Left lung (tissue), 14 donors: ENCODE measurements around the gene CAMK2D. TPM values are rescaled to one million over a fixed set of nuclear protein-coding genes. Genes with fewer than 3 reads are reported as not detected.
A peak's percentile ranks its signal among the peaks of the same experiment; 100 is the strongest.

Experiments
- ATAC-seq: fragments of 200-7000 bp; cut with Tn5 transposase; one replicate; pipeline ENCODE4 v1.9.1; 2020; ENCODE audit warnings: moderate library complexity
- DNase-seq, 4 donors: peaks; one replicate each; pipeline ENCODE4 v3.0.0-alpha.2; 2013 to 2020
- H3K27ac ChIP-seq, 2 donors: fragments of 200-600 bp; sonication (generic) in 1 of 2; one replicate each; pipeline versions ENCODE4 v1.5.0 to v1.8.0; 2020 to 2021
- H3K27me3 ChIP-seq, 2 donors: fragments of 200-600 bp; sonication (generic) in 1 of 2; one replicate each; pipeline versions ENCODE4 v1.5.0 to v1.8.0; 2020 to 2021
- H3K36me3 ChIP-seq, 2 donors: fragments of 200-600 bp; sonication (generic) in 1 of 2; one replicate each; pipeline versions ENCODE4 v1.5.0 to v1.8.0; 2020 to 2021
- H3K4me1 ChIP-seq, 2 donors: fragments of 200-600 bp; one replicate each; pipeline ENCODE4 v1.8.0; 2021
- H3K4me3 ChIP-seq, 2 donors: fragments of 200-600 bp; sonication (generic) in 1 of 2; one replicate each; pipeline versions ENCODE4 v1.5.0 to v1.8.0; 2020 to 2021; ENCODE audit warnings: mild to moderate bottlenecking in 1 of 2
- H3K9me3 ChIP-seq, 2 donors: fragments of 200-600 bp; sonication (generic) in 1 of 2; one replicate each; pipeline versions ENCODE4 v1.5.0 to v1.8.0; 2020 to 2021
- intact Hi-C, 2 donors: fragments of 100-400 bp; cut with DNase I; formaldehyde crosslinking; loops; one replicate each; pipeline versions ENCODE4 v1.11.2 to v1.14.2; 2022
- long read RNA-seq, 12 donors: library from polyadenylated mRNA in 2 of 12; unstranded in 2 of 12; transcript quantifications; one replicate each; pipeline ENCODE4 v2.0.0 and lab custom pipeline, GENCODE V29; 2019 to 2026
- polyA plus RNA-seq, 6 donors: library from polyadenylated mRNA; unstranded; fragments of 120-200 nt; gene quantifications; one replicate each; pipeline ENCODE4 v1.2.1, GENCODE V29; 2013; ENCODE audit not compliant: insufficient read length in 6 of 6
- total RNA-seq, 2 donors: library from RNA; stranded (reverse); fragmentation: NEBNext Ultra II Directional; extraction: Animal tissue kit (Norgen Biotek cat#: 25700); gene quantifications; one replicate each; pipeline ENCODE4 v1.2.1, GENCODE V29; 2021
- TF ChIP-seq, protein P1 (sequence below), 2 donors: fragments of 200-600 bp; sonication (generic) in 1 of 2; IDR thresholded peaks; one replicate each; pipeline versions ENCODE4 v1.5.0 to v1.8.0; 2021; ENCODE audit warnings: antibody characterized with exemption in 2 of 2
- donor health status: DM: no; HTN: yes; CAD: no.
- donor health status: DM: no; HTN: no; CAD: no.

Gene CAMK2D
- total RNA-seq (10 to 100 TPM; 50.3 to 55.9 TPM), polyA plus RNA-seq (10 to 100 TPM; 65.6 to 93.2 (median 72.4) TPM)
- long read RNA-seq, donor 1, full-length matches to known transcripts = 17 of 17 reads
- long read RNA-seq, donor 1, partial matches to known transcripts = 0 of 17 reads
- long read RNA-seq, donor 1, other reads (novel, unspliced or antisense) = 0 of 17 reads
- long read RNA-seq, donor 2, full-length matches to known transcripts = 7 of 7 reads
- long read RNA-seq, donor 2, partial matches to known transcripts = 0 of 7 reads
- long read RNA-seq, donor 2, other reads (novel, unspliced or antisense) = 0 of 7 reads
- long read RNA-seq, donor 3, full-length matches to known transcripts = 7 of 7 reads
- long read RNA-seq, donor 3, partial matches to known transcripts = 0 of 7 reads
- long read RNA-seq, donor 3, other reads (novel, unspliced or antisense) = 0 of 7 reads
- long read RNA-seq, donor 4, full-length matches to known transcripts = 6 of 13 reads
- long read RNA-seq, donor 4, partial matches to known transcripts = 4 of 13 reads
- long read RNA-seq, donor 4, other reads (novel, unspliced or antisense) = 3 of 13 reads
- long read RNA-seq, donor 5, full-length matches to known transcripts = 9 of 9 reads
- long read RNA-seq, donor 5, partial matches to known transcripts = 0 of 9 reads
- long read RNA-seq, donor 5, other reads (novel, unspliced or antisense) = 0 of 9 reads
- long read RNA-seq, donor 6, full-length matches to known transcripts = 7 of 7 reads
- long read RNA-seq, donor 6, partial matches to known transcripts = 0 of 7 reads
- long read RNA-seq, donor 6, other reads (novel, unspliced or antisense) = 0 of 7 reads
- long read RNA-seq, donor 7, full-length matches to known transcripts = 6 of 6 reads
- long read RNA-seq, donor 7, partial matches to known transcripts = 0 of 6 reads
- long read RNA-seq, donor 7, other reads (novel, unspliced or antisense) = 0 of 6 reads
- long read RNA-seq, donor 8, full-length matches to known transcripts = 7 of 7 reads
- long read RNA-seq, donor 8, partial matches to known transcripts = 0 of 7 reads
- long read RNA-seq, donor 8, other reads (novel, unspliced or antisense) = 0 of 7 reads
- long read RNA-seq, donor 9, full-length matches to known transcripts = 1 of 1 reads
- long read RNA-seq, donor 9, partial matches to known transcripts = 0 of 1 reads
- long read RNA-seq, donor 9, other reads (novel, unspliced or antisense) = 0 of 1 reads
- long read RNA-seq, donor 10, full-length matches to known transcripts = 6 of 10 reads
- long read RNA-seq, donor 10, partial matches to known transcripts = 2 of 10 reads
- long read RNA-seq, donor 10, other reads (novel, unspliced or antisense) = 2 of 10 reads
- long read RNA-seq, donor 11, full-length matches to known transcripts = 9 of 9 reads
- long read RNA-seq, donor 11, partial matches to known transcripts = 0 of 9 reads
- long read RNA-seq, donor 11, other reads (novel, unspliced or antisense) = 0 of 9 reads
- long read RNA-seq, donor 12, full-length matches to known transcripts = 9 of 9 reads
- long read RNA-seq, donor 12, partial matches to known transcripts = 0 of 9 reads
- long read RNA-seq, donor 12, other reads (novel, unspliced or antisense) = 0 of 9 reads

DNA sequence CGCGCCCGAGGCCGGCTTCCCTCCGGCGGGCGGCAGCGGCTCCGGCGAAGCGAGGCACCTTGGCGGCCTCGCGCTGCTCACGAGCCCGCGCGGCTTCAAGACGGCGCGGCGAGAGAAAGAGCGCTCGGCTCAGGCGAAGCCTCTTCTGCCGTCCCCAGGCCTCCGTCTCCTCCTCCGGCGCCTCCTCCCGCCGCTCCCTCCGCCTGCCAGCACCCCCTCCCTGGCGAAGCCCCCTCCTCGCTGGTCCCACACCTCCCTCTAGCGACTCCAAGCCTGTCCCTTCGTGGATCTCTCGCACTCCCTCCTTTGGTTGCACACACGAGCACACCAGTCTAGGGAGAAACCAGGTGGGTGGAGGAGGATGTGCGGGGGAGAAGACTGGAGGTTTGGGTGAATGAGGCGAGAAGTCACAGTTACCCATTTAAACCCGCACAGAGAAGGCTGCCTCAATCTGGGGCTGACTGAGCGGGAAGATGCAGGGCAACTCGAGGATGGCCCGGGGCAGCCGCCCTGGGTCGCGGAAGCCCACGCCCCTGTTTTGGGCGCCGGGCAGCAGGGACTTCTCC lies at the start of gene CAMK2D:
CAMK2D (minus strand) TSS at position 119 of the 566 bp plus-strand sequence. CDS start 670 bp downstream, outside the sequence.
- Histone ChIP-seq H3K4me1 (peaks cover 2 to 35% of the 10 kb centered on the region in 2 donors), H3K9me3 (no peaks in the 10 kb centered on the region), H3K27me3 (peaks cover 0 to 18% of the 10 kb centered on the region in 2 donors), H3K36me3 (no peaks in the 10 kb centered on the region), H3K4me3 (peak within 1 kb of the TSS; percentile 64 to 79), H3K27ac (peak within 1 kb of the TSS; percentile 98 to 100)
- TF ChIP-seq, protein P1, sequence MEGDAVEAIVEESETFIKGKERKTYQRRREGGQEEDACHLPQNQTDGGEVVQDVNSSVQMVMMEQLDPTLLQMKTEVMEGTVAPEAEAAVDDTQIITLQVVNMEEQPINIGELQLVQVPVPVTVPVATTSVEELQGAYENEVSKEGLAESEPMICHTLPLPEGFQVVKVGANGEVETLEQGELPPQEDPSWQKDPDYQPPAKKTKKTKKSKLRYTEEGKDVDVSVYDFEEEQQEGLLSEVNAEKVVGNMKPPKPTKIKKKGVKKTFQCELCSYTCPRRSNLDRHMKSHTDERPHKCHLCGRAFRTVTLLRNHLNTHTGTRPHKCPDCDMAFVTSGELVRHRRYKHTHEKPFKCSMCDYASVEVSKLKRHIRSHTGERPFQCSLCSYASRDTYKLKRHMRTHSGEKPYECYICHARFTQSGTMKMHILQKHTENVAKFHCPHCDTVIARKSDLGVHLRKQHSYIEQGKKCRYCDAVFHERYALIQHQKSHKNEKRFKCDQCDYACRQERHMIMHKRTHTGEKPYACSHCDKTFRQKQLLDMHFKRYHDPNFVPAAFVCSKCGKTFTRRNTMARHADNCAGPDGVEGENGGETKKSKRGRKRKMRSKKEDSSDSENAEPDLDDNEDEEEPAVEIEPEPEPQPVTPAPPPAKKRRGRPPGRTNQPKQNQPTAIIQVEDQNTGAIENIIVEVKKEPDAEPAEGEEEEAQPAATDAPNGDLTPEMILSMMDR (IDR thresholded peaks at IDR 0.05) = peak in 1 of 2 donors; percentile 32
- intact Hi-C loops = loop anchor here in 1 of 2 donors (10.0 kb wide), 2 partner anchors 217 to 367 kb away; no protein-coding TSS in a partner anchor
- DNase-seq (peak; percentile 88 to 94 (median 93)), ATAC-seq (peak; percentile 80)

DNA sequence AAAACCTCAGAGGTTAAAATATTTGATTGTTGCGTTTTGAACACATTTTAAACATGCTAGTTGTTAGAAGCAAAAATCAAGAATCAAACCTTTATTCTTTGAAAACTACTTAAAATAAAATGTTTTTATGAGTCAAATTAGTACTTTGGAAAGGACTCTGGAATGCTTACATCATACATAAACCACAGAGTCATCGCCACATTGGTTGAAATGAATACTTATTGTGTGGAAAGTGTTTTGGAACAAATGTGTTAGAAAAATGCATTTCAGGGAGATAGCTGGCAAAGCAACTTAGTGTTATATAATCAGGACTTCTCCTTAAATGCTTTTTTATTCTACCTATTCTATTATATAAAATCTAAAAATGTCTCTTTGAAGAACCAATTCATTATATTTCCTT lies 49.4 kb upstream of the CAMK2D start:
- no peak overlapping the region for H3K4me3 ChIP-seq
- no peaks in the 10 kb centered on the region for H3K27me3 ChIP-seq
- H3K36me3 ChIP-seq = no peaks in the 10 kb centered on the region
- H3K9me3 ChIP-seq = no peaks in the 10 kb centered on the region
- no peak for ATAC-seq
- no peak for DNase-seq
- H3K4me1 ChIP-seq = peaks cover 0 to 3% of the 10 kb centered on the region in 2 donors
- intact Hi-C loops = no loop called here
- no peak overlapping the region for H3K27ac ChIP-seq
- TF ChIP-seq, protein P1 (IDR thresholded peaks at IDR 0.05) = no peak

DNA sequence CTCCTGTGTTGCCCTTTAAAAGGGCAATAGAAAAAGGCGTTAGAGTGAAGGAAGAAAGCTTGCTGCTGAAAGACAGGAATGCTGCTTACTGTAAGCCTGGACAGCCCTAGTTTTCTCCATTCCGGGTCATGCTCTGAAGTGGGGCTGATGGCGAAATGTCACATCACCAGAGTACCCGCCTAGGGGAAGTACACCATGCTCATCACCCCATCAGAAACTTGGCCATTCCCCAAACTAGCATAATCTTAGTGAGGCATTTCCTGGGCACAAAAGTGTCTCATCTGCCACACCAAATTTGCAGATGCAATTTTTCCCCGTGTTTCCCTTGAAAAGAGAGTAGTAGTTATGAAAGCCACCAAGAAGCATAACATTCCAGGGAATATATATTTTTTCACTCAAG lies 47.8 kb upstream of the CAMK2D start:
- Histone ChIP-seq H3K27me3 (no peaks in the 10 kb centered on the region), H3K4me1 (peaks cover 0 to 3% of the 10 kb centered on the region in 2 donors), H3K27ac (peak overlapping the region in 1 of 2 donors; percentile 33), H3K9me3 (no peaks in the 10 kb centered on the region), H3K36me3 (no peaks in the 10 kb centered on the region), H3K4me3 (no peak overlapping the region)
- ATAC-seq (peak; percentile 74), DNase-seq (peak in 2 of 4 donors; percentile 26 to 62)
- intact Hi-C loops = no loop called here
- TF ChIP-seq, protein P1 (IDR thresholded peaks at IDR 0.05) = no peak

DNA sequence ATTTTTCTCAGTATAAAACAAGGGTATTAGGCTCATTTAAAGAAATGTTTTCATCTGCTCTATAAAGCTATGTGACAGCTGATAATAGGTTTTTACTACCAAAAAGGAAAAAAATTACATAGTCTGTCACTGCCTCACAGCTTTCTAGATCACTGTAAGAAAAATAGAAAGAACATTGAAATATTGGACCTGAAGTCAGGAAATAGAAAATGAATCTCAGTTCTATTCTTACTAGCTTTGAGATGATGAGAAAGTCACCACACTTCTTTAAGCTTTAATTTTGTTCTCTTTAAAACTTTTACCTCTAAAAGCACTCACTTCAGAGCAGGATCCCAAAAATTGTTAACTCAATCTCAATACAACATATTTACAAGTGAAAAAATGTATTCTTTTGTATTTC lies 45.3 kb upstream of the CAMK2D start:
- no peak for ATAC-seq
- intact Hi-C loops = no loop called here
- Histone ChIP-seq H3K9me3 (peaks cover 0 to 7% of the 10 kb centered on the region in 2 donors), H3K36me3 (no peaks in the 10 kb centered on the region), H3K4me3 (no peak overlapping the region), H3K4me1 (peaks cover 0 to 3% of the 10 kb centered on the region in 2 donors), H3K27me3 (no peaks in the 10 kb centered on the region), H3K27ac (no peak overlapping the region)
- no peak for DNase-seq
- TF ChIP-seq, protein P1 (IDR thresholded peaks at IDR 0.05) = no peak
